ENCODE data around the gene RSPO3.

GRCh38 chr6:127080081-127080480 is 38.4 kb upstream of the RSPO3 start:
- TF ChIP-seq CTCF (IDR thresholded peaks at IDR 0.05; ENCODE audit: insufficient read depth, low read depth, low read length) (no peak), EZH2 (IDR thresholded peaks at IDR 0.05; ENCODE audit: insufficient read depth, low read length) (no peak)
